ENCODE data around the gene FGFBP3. TPM values are rescaled to one million over a fixed set of nuclear protein-coding genes. Genes with fewer than 3 reads are reported as not detected.

FGFBP3 gene
- total RNA-seq, 1 experiment from 2014 or later = 0.57 TPM

GRCh38 chr10:91856637-91857036 is 52.6 kb downstream of the FGFBP3 start:
- DNase-seq (ENCODE audit: low read depth) = no peak

Other genes with a start within 250 kb of the FGFBP3 start
- 10.9 and 11.5 TPM in 2 replicates for gene TNKS2, start 111.1 kb downstream of the FGFBP3 start, total RNA-seq (2014; rRNA removed; shearing (Covaris generic))
- gene BTAF1, start 14.3 kb upstream of the FGFBP3 start, total RNA-seq (2014; rRNA removed; shearing (Covaris generic)) = 15.1 and 16.4 TPM in 2 replicates

Measured in Daoy (cell line).